ENCODE results near the gene CD83.

Gene CD83

DNA sequence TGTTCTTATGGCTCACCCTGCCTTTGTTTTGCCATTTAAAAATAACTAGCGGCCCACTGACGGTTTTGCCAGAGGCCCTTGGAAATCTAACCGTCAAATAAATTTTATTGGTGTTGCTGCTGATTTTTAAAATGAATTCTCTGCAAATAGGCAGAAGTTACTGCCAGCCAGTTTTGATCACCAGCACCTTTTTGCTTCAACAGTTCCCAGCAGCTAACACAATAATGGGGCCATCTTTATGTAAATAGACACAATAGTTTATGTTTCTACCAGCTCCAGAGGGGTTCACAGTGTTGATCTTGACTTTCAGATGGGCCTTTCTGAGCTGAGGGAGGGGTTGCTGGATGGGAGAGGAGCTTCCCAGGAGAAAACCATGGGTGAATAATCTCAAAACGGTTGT, 11.2 kb downstream of the CD83 start:
- FAIRE-seq (no peak), DNase-seq (ENCODE audit: insufficient read length) (no peak)
- TF ChIP-seq POLR2AphosphoS5 (IDR thresholded peaks at IDR 0.05; ENCODE audit: low read depth, low read length) (no peak), TAF1 (IDR thresholded peaks at IDR 0.05; ENCODE audit: borderline replicate concordance, low read depth, low read length) (no peak), POLR2A (IDR thresholded peaks at IDR 0.05; ENCODE audit: low read depth, low read length) (no peak)

DNA sequence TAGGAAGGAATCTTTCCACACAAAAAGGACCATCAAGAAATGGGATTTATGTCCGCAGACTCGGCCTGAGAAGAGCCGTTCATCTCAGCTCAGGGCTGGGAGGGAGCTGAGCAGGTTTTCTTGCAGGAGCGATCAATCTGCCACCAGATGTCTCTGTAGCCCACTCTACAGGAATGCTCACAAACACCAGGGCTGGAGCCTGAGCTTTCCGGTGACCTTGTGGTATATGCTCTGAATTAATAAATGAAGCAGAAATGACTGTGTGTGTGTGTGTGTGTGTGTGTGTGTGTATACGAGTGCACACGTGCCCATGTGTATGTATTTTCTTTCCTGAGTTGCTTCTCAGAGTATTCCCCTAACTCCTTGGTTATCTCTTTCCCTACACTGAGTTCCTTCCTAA, 12.0 kb downstream of the CD83 start:
- DNase-seq (ENCODE audit: insufficient read length) (no peak), FAIRE-seq (peak; percentile 36)
- TF ChIP-seq TAF1 (IDR thresholded peaks at IDR 0.05; ENCODE audit: borderline replicate concordance, low read depth, low read length): no peak
- TF ChIP-seq POLR2AphosphoS5 (IDR thresholded peaks at IDR 0.05; ENCODE audit: low read depth, low read length): no peak
- no peak for TF ChIP-seq POLR2A (IDR thresholded peaks at IDR 0.05; ENCODE audit: low read depth, low read length)

DNA sequence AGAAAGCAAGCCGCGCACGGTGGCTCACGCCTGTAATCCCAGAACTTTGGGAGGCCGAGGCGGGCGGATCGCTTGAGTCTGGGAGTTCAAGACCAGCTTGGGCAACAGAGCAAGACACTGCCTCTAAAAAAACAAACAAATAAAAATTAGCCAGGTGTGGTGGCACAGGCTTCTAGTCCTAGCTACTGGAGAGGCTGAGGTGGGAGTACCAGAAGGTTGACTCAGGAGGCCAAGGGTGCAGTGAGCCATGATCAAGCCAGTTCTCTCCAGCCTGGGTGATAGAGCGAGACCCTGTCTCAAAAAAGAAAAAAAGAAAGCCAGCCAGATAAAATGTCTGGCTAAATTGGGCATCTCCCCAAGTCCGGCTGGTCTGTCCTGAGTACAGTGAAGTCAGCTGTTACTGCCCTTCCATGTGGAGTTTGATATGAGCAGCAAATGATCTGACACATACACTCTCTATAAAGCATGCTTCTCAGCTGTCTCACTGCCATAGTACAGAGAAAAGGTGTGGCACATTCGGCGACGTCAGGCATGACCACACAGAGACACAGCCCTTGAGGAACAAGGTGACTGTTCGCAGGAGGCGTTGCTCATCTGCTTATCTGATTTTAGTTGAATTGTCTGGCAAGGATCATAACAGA, 13.0 kb downstream of the CD83 start:
- TF ChIP-seq POLR2AphosphoS5 (IDR thresholded peaks at IDR 0.05; ENCODE audit: low read depth, low read length): no peak
- TF ChIP-seq TAF1 (IDR thresholded peaks at IDR 0.05; ENCODE audit: borderline replicate concordance, low read depth, low read length): no peak
- no peak; the same call in 1 of the 2 replicates for TF ChIP-seq POLR2A (IDR thresholded peaks at IDR 0.05; ENCODE audit: low read depth, low read length)
- DNase-seq (ENCODE audit: insufficient read length): no peak
- no peak for FAIRE-seq

DNA sequence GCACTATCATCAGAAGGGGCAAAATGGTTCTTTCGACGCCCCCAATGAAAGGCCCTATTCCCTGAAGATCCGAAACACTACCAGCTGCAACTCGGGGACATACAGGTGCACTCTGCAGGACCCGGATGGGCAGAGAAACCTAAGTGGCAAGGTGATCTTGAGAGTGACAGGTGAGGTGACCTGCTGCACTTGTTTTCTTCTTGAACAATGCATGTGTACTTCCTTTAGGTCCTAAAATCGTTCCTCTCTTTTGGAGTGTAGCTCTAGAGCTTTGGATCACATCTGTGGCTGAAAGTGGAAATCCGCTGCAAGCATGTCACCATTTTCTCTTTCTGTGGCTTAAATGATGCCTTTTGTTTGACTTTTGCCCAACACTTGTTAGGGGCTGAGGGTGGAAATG, 14.0 kb downstream of the CD83 start:
- TF ChIP-seq TAF1 (IDR thresholded peaks at IDR 0.05; ENCODE audit: borderline replicate concordance, low read depth, low read length) (no peak), POLR2AphosphoS5 (IDR thresholded peaks at IDR 0.05; ENCODE audit: low read depth, low read length) (no peak), POLR2A (IDR thresholded peaks at IDR 0.05; ENCODE audit: low read depth, low read length) (no peak)
- FAIRE-seq (no peak), DNase-seq (ENCODE audit: insufficient read length) (no peak)

DNA sequence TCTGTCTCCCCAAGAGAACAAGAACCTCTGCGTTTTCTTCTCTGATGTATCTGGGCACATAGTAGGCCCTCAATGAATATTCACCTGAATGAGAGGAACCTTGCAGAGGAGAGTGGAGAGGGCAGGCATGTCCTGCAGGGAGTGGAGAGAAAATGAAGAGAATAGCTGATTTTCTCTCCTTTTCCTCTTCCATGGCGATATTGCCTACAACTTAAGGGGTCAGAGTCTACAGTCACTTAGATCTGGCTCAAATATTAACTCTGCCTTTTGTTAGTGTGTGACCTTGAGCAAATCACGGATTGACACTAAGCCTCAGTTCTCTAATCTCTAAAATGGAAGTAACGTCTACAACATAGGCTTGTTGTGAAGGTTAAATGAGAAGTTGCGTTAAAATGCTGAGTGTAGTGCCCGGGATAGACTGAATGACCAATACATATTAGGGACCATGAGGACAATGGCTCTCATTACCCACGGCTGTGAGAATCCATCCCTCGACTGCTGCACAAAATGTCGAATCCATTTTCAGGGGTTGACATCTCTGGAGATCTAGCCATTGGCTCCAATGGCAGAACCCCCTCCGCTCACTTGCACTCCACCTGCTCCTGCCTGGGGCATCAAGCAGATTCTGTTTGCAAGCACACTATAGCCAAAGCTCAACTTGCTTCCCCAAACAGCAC, 14.8 kb downstream of the CD83 start:
- no peak for TF ChIP-seq TAF1 (IDR thresholded peaks at IDR 0.05; ENCODE audit: borderline replicate concordance, low read depth, low read length)
- 0 out of 2 replicates have a peak, but pooled peaks have one; percentile 10 for TF ChIP-seq POLR2AphosphoS5 (IDR thresholded peaks at IDR 0.05; ENCODE audit: low read depth, low read length)
- DNase-seq (ENCODE audit: insufficient read length) (no peak), FAIRE-seq (no peak)

DNA sequence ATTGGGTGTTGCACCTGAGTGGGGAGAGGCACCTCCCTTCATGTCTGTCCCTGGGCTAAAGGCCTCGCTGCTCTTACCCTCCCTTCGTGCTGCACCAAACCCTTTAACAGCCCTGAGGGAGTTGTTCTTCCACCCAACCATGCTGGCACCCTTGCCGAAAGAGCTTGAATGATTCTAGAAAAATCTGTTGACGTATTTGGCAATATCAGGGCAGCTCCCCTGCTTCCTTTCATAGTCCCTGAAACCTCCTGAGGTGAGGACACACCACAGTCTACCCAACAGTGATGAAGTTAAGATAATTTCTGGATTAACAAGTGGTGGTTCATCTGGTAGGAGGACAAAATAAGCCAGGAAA, 15.3 kb downstream of the CD83 start:
- DNase-seq (ENCODE audit: insufficient read length) (no peak), FAIRE-seq (no peak)
- TF ChIP-seq POLR2AphosphoS5 (IDR thresholded peaks at IDR 0.05; ENCODE audit: low read depth, low read length): peak; percentile 20; the same call in 1 of the 2 replicates
- no peak for TF ChIP-seq TAF1 (IDR thresholded peaks at IDR 0.05; ENCODE audit: borderline replicate concordance, low read depth, low read length)

DNA sequence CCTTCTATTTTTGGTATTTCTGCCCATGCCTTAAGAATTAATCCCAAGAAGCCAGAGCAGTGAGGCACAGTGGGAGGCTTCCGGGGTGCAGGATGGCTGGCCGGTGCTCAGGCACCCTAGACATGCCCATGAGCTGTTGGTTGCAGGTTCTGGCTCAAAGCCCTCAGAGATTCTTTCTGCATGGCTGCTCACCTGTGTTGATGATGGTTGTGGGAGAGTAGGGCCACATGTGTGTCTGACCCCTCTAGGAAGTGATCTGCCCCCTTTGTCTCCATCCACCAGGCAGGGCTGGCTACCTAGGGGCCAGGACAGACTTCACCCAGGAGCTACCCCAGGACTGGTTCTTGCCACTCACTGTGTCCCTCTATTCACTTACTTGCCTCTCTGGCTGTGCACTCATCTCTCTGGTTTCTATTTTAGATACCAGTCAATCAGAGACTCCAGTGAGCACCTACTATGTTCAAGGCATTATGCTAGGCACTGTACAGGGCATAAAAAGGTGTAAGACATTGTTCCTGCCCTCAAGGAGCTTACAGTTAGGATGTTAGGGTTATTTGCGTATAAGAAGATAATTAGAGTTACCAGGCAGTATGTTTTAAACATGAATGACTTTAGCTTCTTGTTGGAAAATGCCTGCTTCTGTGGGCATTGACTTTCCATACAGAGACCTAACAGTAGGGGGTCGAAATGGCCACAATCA, 16.8 kb downstream of the CD83 start:
- no peak for FAIRE-seq
- DNase-seq (ENCODE audit: insufficient read length): no peak

DNA sequence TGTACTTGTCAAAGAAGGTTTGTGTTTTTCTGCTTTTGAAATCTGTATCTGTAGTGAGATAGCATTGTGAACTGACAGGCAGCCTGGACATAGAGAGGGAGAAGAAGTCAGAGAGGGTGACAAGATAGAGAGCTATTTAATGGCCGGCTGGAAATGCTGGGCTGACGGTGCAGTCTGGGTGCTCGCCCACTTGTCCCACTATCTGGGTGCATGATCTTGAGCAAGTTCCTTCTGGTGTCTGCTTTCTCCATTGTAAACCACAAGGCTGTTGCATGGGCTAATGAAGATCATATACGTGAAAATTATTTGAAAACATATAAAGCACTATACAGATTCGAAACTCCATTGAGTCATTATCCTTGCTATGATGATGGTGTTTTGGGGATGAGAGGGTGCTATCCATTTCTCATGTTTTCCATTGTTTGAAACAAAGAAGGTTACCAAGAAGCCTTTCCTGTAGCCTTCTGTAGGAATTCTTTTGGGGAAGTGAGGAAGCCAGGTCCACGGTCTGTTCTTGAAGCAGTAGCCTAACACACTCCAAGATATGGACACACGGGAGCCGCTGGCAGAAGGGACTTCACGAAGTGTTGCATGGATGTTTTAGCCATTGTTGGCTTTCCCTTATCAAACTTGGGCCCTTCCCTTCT, 18.4 kb downstream of the CD83 start:
- TF ChIP-seq POLR2A (IDR thresholded peaks at IDR 0.05; ENCODE audit: low read depth, low read length): 0 out of 2 replicates have a peak, but pooled peaks have one; percentile 33
- no peak for TF ChIP-seq TAF1 (IDR thresholded peaks at IDR 0.05; ENCODE audit: borderline replicate concordance, low read depth, low read length)
- DNase-seq (ENCODE audit: insufficient read length): no peak
- FAIRE-seq: no peak

More for the DNA sequence above, 16.8 kb downstream of the CD83 start:
- no peak for TF ChIP-seq POLR2A (IDR thresholded peaks at IDR 0.05; ENCODE audit: low read depth, low read length)
- TF ChIP-seq TAF1 (IDR thresholded peaks at IDR 0.05; ENCODE audit: borderline replicate concordance, low read depth, low read length): no peak
- no peak for TF ChIP-seq POLR2AphosphoS5 (IDR thresholded peaks at IDR 0.05; ENCODE audit: low read depth, low read length)

DNA sequence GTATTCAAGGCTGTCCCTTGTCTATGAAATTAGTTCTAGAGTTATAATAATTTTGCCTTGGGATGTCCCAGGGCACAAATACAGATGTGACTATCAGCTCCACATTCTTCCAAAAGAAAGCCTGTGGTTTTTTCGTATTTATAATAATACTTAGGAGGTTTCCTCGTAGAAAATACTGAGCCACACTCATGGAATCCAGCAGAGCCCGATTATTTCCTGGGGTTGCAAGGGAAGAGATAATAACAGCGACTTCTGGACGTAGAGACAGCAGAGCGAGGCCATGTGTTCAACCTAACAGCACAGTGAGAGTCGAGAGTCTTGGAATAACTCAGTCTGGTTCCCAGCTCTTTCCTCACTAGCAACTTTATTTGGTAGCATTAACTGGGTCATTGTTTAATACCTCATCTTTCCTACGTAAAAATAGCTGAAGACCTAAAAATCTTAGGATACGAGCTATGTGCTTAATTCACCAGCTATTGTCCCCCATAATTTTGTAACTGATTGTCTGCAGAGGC, 21.2 kb downstream of the CD83 start:
- DNase-seq (ENCODE audit: insufficient read length): no peak
- no peak for FAIRE-seq
- no peak for TF ChIP-seq POLR2A (IDR thresholded peaks at IDR 0.05; ENCODE audit: low read depth, low read length)
- no peak for TF ChIP-seq POLR2AphosphoS5 (IDR thresholded peaks at IDR 0.05; ENCODE audit: low read depth, low read length)
- TF ChIP-seq TAF1 (IDR thresholded peaks at IDR 0.05; ENCODE audit: borderline replicate concordance, low read depth, low read length): no peak

DNA sequence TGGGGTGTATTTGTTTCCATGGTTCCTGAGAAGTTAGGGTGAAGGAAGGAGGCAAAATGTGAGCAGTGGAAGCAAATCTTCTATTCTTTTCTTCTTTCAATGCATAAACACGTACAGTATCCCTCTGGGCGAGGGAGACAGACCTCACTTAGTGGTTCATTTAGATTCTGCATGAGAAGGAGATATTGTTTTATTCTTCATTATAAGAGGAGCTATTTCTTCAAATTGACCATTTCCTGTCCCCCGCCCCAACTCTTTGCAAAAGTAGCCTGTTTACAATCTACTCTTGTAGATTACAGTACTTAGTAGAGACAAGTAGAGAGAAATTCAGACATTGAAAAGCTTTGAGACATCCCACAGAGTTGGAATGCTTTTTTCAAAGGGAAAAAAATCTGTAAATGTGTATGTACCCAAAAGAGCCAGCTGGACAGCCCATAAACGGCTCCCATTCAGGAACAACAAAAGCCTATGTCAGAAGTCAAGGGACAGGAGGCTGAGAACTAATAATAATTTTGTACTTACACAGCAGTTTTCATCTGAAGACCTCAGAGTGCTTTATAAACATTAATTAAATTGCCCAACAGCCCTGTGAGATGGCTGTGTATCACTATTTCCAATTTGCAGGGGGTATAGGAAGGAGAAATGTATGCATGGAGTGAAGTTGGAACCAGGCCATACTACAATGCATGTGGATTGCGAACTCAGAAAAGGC, 23.9 kb downstream of the CD83 start:
- FAIRE-seq: no peak
- no peak for TF ChIP-seq POLR2A (IDR thresholded peaks at IDR 0.05; ENCODE audit: low read depth, low read length)
- no peak for TF ChIP-seq POLR2AphosphoS5 (IDR thresholded peaks at IDR 0.05; ENCODE audit: low read depth, low read length)
- no peak for DNase-seq (ENCODE audit: insufficient read length)

DNA sequence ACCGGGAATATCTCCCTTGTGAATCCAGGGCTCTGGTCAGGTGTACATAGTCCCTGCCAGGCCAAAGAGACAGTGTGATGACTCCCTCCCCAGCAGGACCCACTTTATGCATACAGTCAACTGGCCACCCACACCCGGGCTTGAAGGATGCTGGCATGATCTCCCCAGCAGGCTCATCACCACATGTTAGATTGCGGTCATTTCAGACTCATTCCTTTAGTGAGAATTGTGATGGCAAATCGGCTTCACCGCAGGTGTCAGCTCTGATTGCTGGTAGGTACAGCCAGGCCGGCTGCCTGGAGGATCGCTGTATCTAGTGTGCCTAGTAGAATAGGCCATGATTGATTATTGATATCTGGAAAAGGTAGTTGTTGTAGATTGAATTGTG, 24.5 kb downstream of the CD83 start:
- TF ChIP-seq POLR2A (IDR thresholded peaks at IDR 0.05; ENCODE audit: low read depth, low read length) (no peak), POLR2AphosphoS5 (IDR thresholded peaks at IDR 0.05; ENCODE audit: low read depth, low read length) (no peak), TAF1 (IDR thresholded peaks at IDR 0.05; ENCODE audit: borderline replicate concordance, low read depth, low read length) (no peak)
- FAIRE-seq (no peak), DNase-seq (ENCODE audit: insufficient read length) (no peak)

Measured in GM12892 (cell line).